Erythroblast (primary cell): ENCODE measurements around the gene TGFBR2.

Experiments used
- GATA1 ChIP-seq: IDR thresholded peaks from 2 replicates; pipeline ENCODE4 v1.6.1; 2011; ENCODE audit warnings: low read depth, mild to moderate bottlenecking, control low read depth, low read length, moderate library complexity
- POLR2A ChIP-seq: IDR thresholded peaks from 2 replicates; pipeline ENCODE4 v1.6.1; 2011; ENCODE audit warnings: mild to moderate bottlenecking, low read length

- no peak for TF ChIP-seq POLR2A
- no peak for TF ChIP-seq GATA1
Measured at GRCh38 chr3:30696403-30696819, 90.0 kb downstream of the TGFBR2 start.
